ENCODE data around the gene HES3.

HES3 gene

DNA sequence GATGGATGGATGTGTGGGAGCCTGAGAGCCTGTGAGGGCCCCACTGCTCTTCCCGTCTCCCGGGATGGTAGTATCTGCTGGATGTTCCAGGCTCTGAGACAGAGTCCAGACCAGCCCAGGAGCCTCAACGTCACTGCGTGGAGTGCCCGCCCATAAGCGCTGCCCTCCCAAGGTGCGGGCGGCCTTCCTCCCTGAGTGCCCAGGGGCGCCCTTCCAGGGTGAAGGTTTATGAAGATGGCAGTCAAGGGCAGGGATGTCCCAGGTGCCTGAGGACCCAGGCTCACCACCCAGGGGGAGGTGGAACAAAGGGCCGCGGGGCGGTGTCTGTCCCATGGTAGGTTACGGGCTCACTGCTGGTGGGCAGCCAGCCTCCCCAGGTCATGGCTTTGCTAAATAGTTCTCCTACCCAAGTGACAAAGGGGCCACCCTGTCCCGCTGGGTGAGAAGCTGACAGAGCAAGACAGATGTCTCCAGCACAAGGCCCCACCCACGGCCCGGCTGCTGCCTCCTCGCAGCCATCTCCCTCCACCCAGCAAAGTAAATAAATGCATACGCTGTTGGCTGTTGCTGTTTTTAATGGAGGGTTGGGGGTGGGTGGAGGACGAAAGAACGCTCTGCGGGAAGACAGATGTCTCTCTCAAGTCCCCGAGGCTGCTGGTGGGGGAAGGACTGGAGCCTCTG, 25.9 kb downstream of the HES3 start:
- Histone ChIP-seq H3K27me3 (ENCODE audit: low read length) (no peaks in the 10 kb centered on the region), H3K4me2 (ENCODE audit: low read depth, low read length, poor library complexity, severe bottlenecking) (no peak overlapping the region), H3K27ac (ENCODE audit: low read depth, low read length) (no peak overlapping the region), H4K20me1 (ENCODE audit: low read depth, low read length) (no peaks in the 10 kb centered on the region), H3K9me3 (ENCODE audit: insufficient read depth, low read length) (no peaks in the 10 kb centered on the region), H3K9me2 (replicated peaks; ENCODE audit: insufficient read depth, low read length) (no peaks in the 10 kb centered on the region), H2AFZ (ENCODE audit: low read depth, low read length, severe bottlenecking) (no peak overlapping the region), H3F3A (ENCODE audit: insufficient read depth) (no peaks in the 10 kb centered on the region), H3K9ac (ENCODE audit: low read length) (no peak overlapping the region), H3K36me3 (ENCODE audit: low read length) (no peaks in the 10 kb centered on the region), H3K79me2 (ENCODE audit: insufficient read depth, low read length) (no peaks in the 10 kb centered on the region), H3K4me3 (ENCODE audit: insufficient read depth, low read length, poor library complexity, severe bottlenecking) (no peak overlapping the region)
- TF ChIP-seq, protein P1, sequence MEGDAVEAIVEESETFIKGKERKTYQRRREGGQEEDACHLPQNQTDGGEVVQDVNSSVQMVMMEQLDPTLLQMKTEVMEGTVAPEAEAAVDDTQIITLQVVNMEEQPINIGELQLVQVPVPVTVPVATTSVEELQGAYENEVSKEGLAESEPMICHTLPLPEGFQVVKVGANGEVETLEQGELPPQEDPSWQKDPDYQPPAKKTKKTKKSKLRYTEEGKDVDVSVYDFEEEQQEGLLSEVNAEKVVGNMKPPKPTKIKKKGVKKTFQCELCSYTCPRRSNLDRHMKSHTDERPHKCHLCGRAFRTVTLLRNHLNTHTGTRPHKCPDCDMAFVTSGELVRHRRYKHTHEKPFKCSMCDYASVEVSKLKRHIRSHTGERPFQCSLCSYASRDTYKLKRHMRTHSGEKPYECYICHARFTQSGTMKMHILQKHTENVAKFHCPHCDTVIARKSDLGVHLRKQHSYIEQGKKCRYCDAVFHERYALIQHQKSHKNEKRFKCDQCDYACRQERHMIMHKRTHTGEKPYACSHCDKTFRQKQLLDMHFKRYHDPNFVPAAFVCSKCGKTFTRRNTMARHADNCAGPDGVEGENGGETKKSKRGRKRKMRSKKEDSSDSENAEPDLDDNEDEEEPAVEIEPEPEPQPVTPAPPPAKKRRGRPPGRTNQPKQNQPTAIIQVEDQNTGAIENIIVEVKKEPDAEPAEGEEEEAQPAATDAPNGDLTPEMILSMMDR (IDR thresholded peaks at IDR 0.05; ENCODE audit: insufficient read depth, low read length, poor library complexity, severe bottlenecking), result no peak
- no peak for TF ChIP-seq EZH2phosphoT487 (conservative IDR thresholded peaks at IDR 0.05; ENCODE audit: low read length)

DNA sequence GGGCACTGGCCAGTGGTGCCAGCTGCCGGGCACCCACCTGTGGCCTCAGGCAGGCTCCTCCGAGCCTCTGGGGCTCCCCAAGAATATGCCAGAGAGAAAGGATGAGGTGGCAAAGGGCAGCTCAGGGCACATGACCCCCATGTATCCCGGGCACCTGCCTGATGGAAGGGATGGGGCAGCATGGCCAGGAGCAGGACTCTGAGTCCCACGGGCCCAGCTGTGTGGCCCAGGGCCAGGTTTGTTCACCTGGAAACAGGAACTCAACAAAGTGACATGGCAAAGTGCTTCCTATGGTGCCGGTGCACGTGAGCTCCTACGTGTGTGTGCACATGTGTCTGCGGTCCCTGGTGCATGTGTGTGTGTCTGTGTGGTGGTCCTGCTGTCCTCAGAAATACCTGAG, 26.4 kb downstream of the HES3 start:
- no peak overlapping the region for H3K4me2 ChIP-seq (ENCODE audit: low read depth, low read length, poor library complexity, severe bottlenecking)
- no peaks in the 10 kb centered on the region for H3K9me2 ChIP-seq (replicated peaks; ENCODE audit: insufficient read depth, low read length)

DNA sequence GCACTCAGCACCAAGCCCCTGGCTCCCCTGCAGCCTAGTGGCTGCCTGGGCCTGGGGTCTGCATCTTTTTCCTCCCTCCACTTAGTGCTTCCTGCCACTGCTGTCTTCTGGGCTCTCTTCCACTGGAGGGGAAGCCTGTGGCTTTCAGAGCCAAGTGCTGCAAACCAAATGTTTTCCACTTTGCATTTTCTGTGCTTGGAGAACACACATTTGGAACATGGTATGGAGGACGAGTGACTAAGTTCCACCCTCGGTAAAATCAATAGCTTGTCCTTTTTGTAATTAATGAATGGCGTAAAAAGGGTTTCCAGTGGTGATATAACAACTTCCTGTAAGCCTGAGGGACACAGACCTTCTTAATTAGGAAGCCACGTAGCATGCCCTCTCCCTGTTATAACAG, 27.0 kb downstream of the HES3 start:
- H4K20me1 ChIP-seq (ENCODE audit: low read depth, low read length), result no peaks in the 10 kb centered on the region
- no peak overlapping the region for H3K4me2 ChIP-seq (ENCODE audit: low read depth, low read length, poor library complexity, severe bottlenecking)
- H3K4me3 ChIP-seq (ENCODE audit: insufficient read depth, low read length, poor library complexity, severe bottlenecking), result no peak overlapping the region
- no peaks in the 10 kb centered on the region for H3K27me3 ChIP-seq (ENCODE audit: low read length)
- no peak overlapping the region for H3K9ac ChIP-seq (ENCODE audit: low read length)
- no peaks in the 10 kb centered on the region for H3F3A ChIP-seq (ENCODE audit: insufficient read depth)
- no peak overlapping the region for H2AFZ ChIP-seq (ENCODE audit: low read depth, low read length, severe bottlenecking)
- no peaks in the 10 kb centered on the region for H3K9me2 ChIP-seq (replicated peaks; ENCODE audit: insufficient read depth, low read length)
- TF ChIP-seq, protein P1 (IDR thresholded peaks at IDR 0.05; ENCODE audit: insufficient read depth, low read length, poor library complexity, severe bottlenecking), result no peak
- TF ChIP-seq EZH2phosphoT487 (conservative IDR thresholded peaks at IDR 0.05; ENCODE audit: low read length), result no peak
- H3K36me3 ChIP-seq (ENCODE audit: low read length), result no peaks in the 10 kb centered on the region
- H3K9me3 ChIP-seq (ENCODE audit: insufficient read depth, low read length), result no peaks in the 10 kb centered on the region
- no peaks in the 10 kb centered on the region for H3K79me2 ChIP-seq (ENCODE audit: insufficient read depth, low read length)
- H3K27ac ChIP-seq (ENCODE audit: low read depth, low read length), result no peak overlapping the region

More for the DNA sequence above, 26.4 kb downstream of the HES3 start:
- H3K9me3 ChIP-seq (ENCODE audit: insufficient read depth, low read length), result no peaks in the 10 kb centered on the region
- no peaks in the 10 kb centered on the region for H3K27me3 ChIP-seq (ENCODE audit: low read length)
- no peak overlapping the region for H3K9ac ChIP-seq (ENCODE audit: low read length)
- no peaks in the 10 kb centered on the region for H3F3A ChIP-seq (ENCODE audit: insufficient read depth)
- no peak overlapping the region for H3K27ac ChIP-seq (ENCODE audit: low read depth, low read length)
- TF ChIP-seq, protein P1 (IDR thresholded peaks at IDR 0.05; ENCODE audit: insufficient read depth, low read length, poor library complexity, severe bottlenecking), result no peak
- no peaks in the 10 kb centered on the region for H3K36me3 ChIP-seq (ENCODE audit: low read length)
- no peak overlapping the region for H3K4me3 ChIP-seq (ENCODE audit: insufficient read depth, low read length, poor library complexity, severe bottlenecking)
- no peaks in the 10 kb centered on the region for H4K20me1 ChIP-seq (ENCODE audit: low read depth, low read length)
- no peak overlapping the region for H2AFZ ChIP-seq (ENCODE audit: low read depth, low read length, severe bottlenecking)
- no peaks in the 10 kb centered on the region for H3K79me2 ChIP-seq (ENCODE audit: insufficient read depth, low read length)
